GM12878 (cell line): ENCODE results near the gene FIZ1. TPM values are rescaled to one million over a fixed set of nuclear protein-coding genes. Genes with fewer than 3 reads are reported as not detected.

Experiments
- ATAC-seq: fragments of 200-7000 bp; cut with Tn5 transposase; 3 replicates; pipeline ENCODE4 v1.9.1; 2020; ENCODE audit warnings: mild to moderate bottlenecking, moderate library complexity
- BruUV-seq: library from RNA; stranded (reverse); fragments of 400-500 nt; replicated peaks from 2 replicates; lab custom pipeline; 2021; lab: Mats Ljungman, UMichigan
- CTCF ChIA-PET: fragments of 300-600 bp; sonication (Branson Sonifier 250); formaldehyde crosslinking; extraction: SDS; loops from one replicate; lab custom pipeline; 2021; ENCODE audit warnings: inconsistent platforms; lab: Yijun Ruan, JAX
- POLR2A ChIA-PET: fragments of 350-600 bp; formaldehyde crosslinking; extraction: SDS; loops from one replicate; lab custom pipeline; 2021; ENCODE audit warnings: inconsistent platforms; lab: Charles Lee
- RAD21 ChIA-PET: fragments of 300-600 bp; sonication (Branson Sonifier 250); formaldehyde crosslinking; loops from one replicate; lab custom pipeline; 2023; ENCODE audit warnings: antibody characterized with exemption; ENCODE audit not compliant: unreplicated experiment; lab: Charles Lee
- SMC1A ChIA-PET: fragments of 300-600 bp; sonication (Branson Sonifier 250); formaldehyde crosslinking; loops from one replicate; lab custom pipeline; 2023; ENCODE audit not compliant: unreplicated experiment, uncharacterized antibody; lab: Charles Lee
- DNase-seq: peaks from one replicate; pipeline ENCODE4 v3.0.0-alpha.2; 2011; ENCODE audit warnings: low read depth, low spot score
- FAIRE-seq: peaks from 3 replicates; lab custom pipeline; 2011; peaks lifted over from hg19 to GRCh38; lab: Jason Lieb, UNC
- H2AFZ ChIP-seq: 2 replicates; pipeline ENCODE4 v1.6.0; 2011; ENCODE audit warnings: low read depth, low read length, control low read depth; ENCODE audit not compliant: control insufficient read depth
- H3K27ac ChIP-seq: 2 replicates; pipeline ENCODE4 v1.5.1; 2011; ENCODE audit warnings: control low read depth; ENCODE audit not compliant: control insufficient read depth, insufficient read depth
- H3K27me3 ChIP-seq, 2 experiments: replicated peaks in 1 of 2; 2 replicates each; pipeline versions ENCODE4 v1.6.0 to v1.6.1; 2011; ENCODE audit warnings: low read length in 1 of 2; ENCODE audit not compliant: control insufficient read depth in 2 of 2, insufficient read depth in 2 of 2
- H3K36me3 ChIP-seq, 2 experiments: 2 replicates each; pipeline ENCODE4 v1.5.1; 2011; ENCODE audit warnings: low read length in 1 of 2; ENCODE audit not compliant: control insufficient read depth in 2 of 2, insufficient read depth in 2 of 2
- H3K4me1 ChIP-seq: 2 replicates; pipeline ENCODE4 v1.6.1; 2011; ENCODE audit warnings: mild to moderate bottlenecking, low read length, moderate library complexity, mixed read lengths; ENCODE audit not compliant: control insufficient read depth, insufficient read depth
- H3K4me2 ChIP-seq: 2 replicates; pipeline ENCODE4 v1.6.0; 2011; ENCODE audit warnings: control low read depth; ENCODE audit not compliant: control insufficient read depth, insufficient read depth
- H3K4me3 ChIP-seq: fragments of 200-600 bp; sonication (generic); 2 replicates; pipeline ENCODE4 v1.5.1; 2016
- H3K79me2 ChIP-seq: 2 replicates; pipeline ENCODE4 v1.6.0; 2011; ENCODE audit warnings: low read length; ENCODE audit not compliant: control insufficient read depth, insufficient read depth
- H3K9ac ChIP-seq: 2 replicates; pipeline ENCODE4 v1.8.0; 2011; ENCODE audit warnings: low read length, control low read depth, mixed read lengths; ENCODE audit not compliant: control insufficient read depth, insufficient read depth
- H3K9me3 ChIP-seq: replicated peaks from 3 replicates; pipeline ENCODE4 v1.5.1; 2011; ENCODE audit warnings: mild to moderate bottlenecking, low read length; ENCODE audit not compliant: control insufficient read depth, insufficient read depth
- H4K20me1 ChIP-seq: 2 replicates; pipeline ENCODE4 v1.6.0; 2011; ENCODE audit not compliant: control insufficient read depth, insufficient read depth
- CBFB ChIP-seq: IDR thresholded peaks from 2 replicates; pipeline ENCODE4 v1.6.1; 2016; ENCODE audit warnings: antibody characterized with exemption, low read depth
- EP300 ChIP-seq, 2 experiments: fragments of 150-350 bp in 1 of 2; IDR thresholded peaks; 2 replicates each; pipeline ENCODE4 v1.6.1; 2011 to 2012; ENCODE audit warnings: low read depth in 2 of 2, low read length in 2 of 2, borderline replicate concordance in 1 of 2, improper control_type of control experiment in 1 of 2, inconsistent platforms in 1 of 2; ENCODE audit not compliant: control insufficient read depth in 1 of 2
- MAX ChIP-seq: IDR thresholded peaks from 2 replicates; pipeline ENCODE4 v1.6.1; 2012; ENCODE audit warnings: low read depth, low read length, improper control_type of control experiment
- POLR2A ChIP-seq: IDR thresholded peaks from 2 replicates; pipeline ENCODE4 v1.6.1; 2011; ENCODE audit warnings: low read depth, mild to moderate bottlenecking, low read length
- SPI1 ChIP-seq: IDR thresholded peaks from 2 replicates; pipeline ENCODE4 v1.6.1; 2011; ENCODE audit warnings: low read depth, mild to moderate bottlenecking, low read length, moderate library complexity, borderline replicate concordance; ENCODE audit not compliant: insufficient read depth
- STAT3 ChIP-seq: IDR thresholded peaks from 2 replicates; pipeline ENCODE4 v1.6.1; 2011; ENCODE audit warnings: low read depth, low read length, improper control_type of control experiment
- WGBS: methylation state at CpG from one replicate; pipeline ENCODE4 v1.1.6; 2016; ENCODE audit warnings: low lambda C conversion rate; ENCODE audit not compliant: insufficient replicate concordance, insufficient coverage; ENCODE audit errors: missing lambda C conversion rate; 5-methylcytosine and 5-hydroxymethylcytosine counted together
- in situ Hi-C: fragments of 300-500 bp; cut with MboI; formaldehyde crosslinking; loops from 9 replicates; pipeline ENCODE4 v1.14.3; 2018; ENCODE audit warnings: mixed read lengths
- intact Hi-C: fragments of 100-400 bp; cut with micrococcal nuclease; formaldehyde crosslinking; loops from one replicate; pipeline ENCODE4 v1.14.2; 2022; ENCODE audit not compliant: unreplicated experiment
- polyA plus RNA-seq, 11 experiments: library from polyadenylated mRNA; depleted of rRNA in 4 of 11; unstranded in 6 of 11; stranded (reverse) in 5 of 11; fragments of >200 nt; fragmentation: Nextera tagmentation in 4 of 11; fragmentation: Illumina TruSeq in 1 of 11; extraction: Ambion mirVana in 4 of 11; extraction: Trizol in 1 of 11; gene quantifications; 1 replicate in 1 of 11; 2 replicates in 10 of 11; pipeline versions ENCODE4 v1.2.1 to v1.2.3, GENCODE V29; 2011 to 2016; ENCODE audit warnings: inconsistent platforms in 2 of 11, missing spikeins in 2 of 11, low read depth in 1 of 11
- total RNA-seq, 4 experiments: library from RNA; depleted of rRNA in 3 of 4; stranded (reverse); fragments of >200 nt in 3 of 4; fragmentation: Illumina TruSeq in 1 of 4; extraction: Trizol in 1 of 4; gene quantifications; 2 replicates each; pipeline versions ENCODE4 v1.2.1 to v1.2.3, GENCODE V29; 2013 to 2021
- TF ChIP-seq, protein P1 (sequence below): IDR thresholded peaks from 2 replicates; pipeline ENCODE4 v1.6.1; 2011; ENCODE audit warnings: borderline replicate concordance, low read depth, mild to moderate bottlenecking, moderate library complexity, mixed read lengths, low read length; ENCODE audit not compliant: insufficient read depth; ENCODE audit errors: extremely low read length

Gene FIZ1
- total and polyA plus RNA-seq, 10 of the 15 experiments (the other 5 are each of a cell fraction or from before 2014, with no cell fraction given): 0.60 to 16.8 (median 4.2) TPM

DNA sequence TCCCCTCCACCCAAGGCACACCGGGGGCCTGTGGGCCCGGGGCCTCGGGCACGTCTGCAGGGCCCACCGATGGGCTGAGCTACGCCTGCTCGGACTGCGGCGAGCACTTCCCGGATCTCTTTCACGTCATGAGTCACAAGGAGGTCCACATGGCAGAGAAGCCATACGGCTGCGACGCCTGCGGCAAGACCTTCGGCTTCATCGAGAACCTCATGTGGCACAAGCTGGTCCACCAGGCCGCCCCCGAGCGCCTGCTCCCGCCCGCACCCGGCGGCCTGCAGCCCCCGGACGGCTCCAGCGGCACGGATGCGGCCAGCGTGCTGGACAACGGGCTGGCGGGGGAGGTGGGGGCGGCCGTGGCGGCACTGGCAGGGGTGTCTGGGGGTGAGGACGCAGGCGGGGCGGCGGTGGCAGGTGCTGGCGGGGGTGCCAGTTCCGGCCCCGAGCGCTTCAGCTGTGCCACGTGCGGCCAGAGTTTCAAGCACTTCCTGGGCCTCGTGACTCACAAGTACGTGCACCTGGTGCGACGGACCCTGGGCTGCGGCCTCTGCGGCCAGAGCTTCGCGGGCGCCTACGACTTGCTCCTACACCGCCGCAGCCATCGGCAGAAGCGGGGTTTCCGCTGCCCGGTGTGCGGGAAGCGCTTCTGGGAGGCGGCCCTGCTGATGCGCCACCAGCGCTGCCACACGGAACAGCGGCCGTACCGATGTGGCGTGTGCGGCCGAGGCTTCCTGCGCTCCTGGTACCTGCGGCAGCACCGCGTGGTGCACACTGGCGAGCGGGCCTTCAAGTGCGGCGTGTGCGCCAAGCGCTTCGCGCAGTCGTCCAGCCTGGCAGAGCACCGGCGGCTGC, 16.5 kb upstream of the FIZ1 start:
- H3K4me1 ChIP-seq: peaks cover 4% of the 10 kb centered on the region
- peaks cover 3 to 12% of the 10 kb centered on the region in 2 experiments; a peak in 3 of 4 replicates for H3K36me3 ChIP-seq
- FAIRE-seq (no peak), ATAC-seq (no peak), DNase-seq (no peak)
- ChIA-PET RAD21 (no interaction called here), POLR2A (no interaction called here), SMC1A (no interaction called here), CTCF (no interaction called here)
- BruUV-seq: no TSS peak
- H3K79me2 ChIP-seq: peaks cover 3% of the 10 kb centered on the region; the same call in 1 of the 2 replicates
- no peak overlapping the region for H3K4me3 ChIP-seq
- no peak overlapping the region for H3K4me2 ChIP-seq
- H3K9me3 ChIP-seq: no peaks in the 10 kb centered on the region; the same call in 1 of the 3 replicates
- WGBS: 99% methylated on average over 65 of the region's 88 CpGs
- no peaks in the 10 kb centered on the region for H3K27me3 ChIP-seq
- no peak overlapping the region for H3K27ac ChIP-seq
- no peak for TF ChIP-seq MAX
- H2AFZ ChIP-seq: no peak overlapping the region
- peaks cover 3% of the 10 kb centered on the region; the same call in 1 of the 2 replicates for H4K20me1 ChIP-seq
- no peak overlapping the region for H3K9ac ChIP-seq
- intact Hi-C loops: no loop called here
- in situ Hi-C loops: no loop called here

- Histone ChIP-seq H3K79me2 (peaks cover 4% of the 10 kb centered on the region; the same call in 1 of the 2 replicates), H3K4me1 (peaks cover 4% of the 10 kb centered on the region), H3K9me3 (no peaks in the 10 kb centered on the region; the same call in 1 of the 3 replicates), H3K9ac (no peak overlapping the region), H2AFZ (no peak overlapping the region), H3K4me3 (no peak overlapping the region), H3K27me3 (no peaks in the 10 kb centered on the region), H3K36me3 (peaks cover 8 to 12% of the 10 kb centered on the region in 2 experiments), H3K4me2 (no peak overlapping the region), H4K20me1 (peaks cover 3% of the 10 kb centered on the region; the same call in 1 of the 2 replicates), H3K27ac (no peak overlapping the region)
- WGBS: 99% methylated on average over 45 of the region's 98 CpGs
- TF ChIP-seq SPI1 (no peak), CBFB (no peak), POLR2A (no peak; the same call in 1 of the 2 replicates), EP300 (IDR thresholded peaks at IDR 0.05; ENCODE audit: borderline replicate concordance in 1 of 2, control insufficient read depth in 1 of 2, low read depth in 2 of 2, low read length in 2 of 2) (no peak), STAT3 (no peak)
- TF ChIP-seq, protein P1, sequence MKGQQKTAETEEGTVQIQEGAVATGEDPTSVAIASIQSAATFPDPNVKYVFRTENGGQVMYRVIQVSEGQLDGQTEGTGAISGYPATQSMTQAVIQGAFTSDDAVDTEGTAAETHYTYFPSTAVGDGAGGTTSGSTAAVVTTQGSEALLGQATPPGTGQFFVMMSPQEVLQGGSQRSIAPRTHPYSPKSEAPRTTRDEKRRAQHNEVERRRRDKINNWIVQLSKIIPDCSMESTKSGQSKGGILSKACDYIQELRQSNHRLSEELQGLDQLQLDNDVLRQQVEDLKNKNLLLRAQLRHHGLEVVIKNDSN: no peak
- in situ Hi-C loops: no loop called here
- DNase-seq (no peak), FAIRE-seq (no peak), ATAC-seq (no peak)
- intact Hi-C loops: no loop called here
- POLR2A ChIA-PET: no interaction called here
- SMC1A ChIA-PET: no interaction called here
- RAD21 ChIA-PET: no interaction called here
- CTCF ChIA-PET: no interaction called here
- BruUV-seq: no TSS peak
Observed at GRCh38 chr19:55614711-55615542, 15.6 kb upstream of the FIZ1 start.
